Skeletal muscle tissue (tissue), 4 donors: ENCODE measurements around the gene RAB6D. TPM values are rescaled to one million over a fixed set of nuclear protein-coding genes. Genes with fewer than 3 reads are reported as not detected.
"Not testable (repeated sequence)": the region's sequence is repeated elsewhere in the genome, so short reads cannot be mapped to it uniquely, and the experiment has no call there.

Experiments
- H3K27ac ChIP-seq: one replicate; pipeline ENCODE4 v1.7.0; 2013; ENCODE audit warnings: mild to moderate bottlenecking, low read depth, low read length, inconsistent platforms
- H3K27me3 ChIP-seq, 3 donors: one replicate each; pipeline ENCODE4 v1.7.0; 2013; ENCODE audit warnings: low read length in 3 of 3; ENCODE audit not compliant: control insufficient read depth in 3 of 3, insufficient read depth in 3 of 3
- H3K36me3 ChIP-seq, 3 donors: one replicate each; pipeline ENCODE4 v1.7.0; 2013; ENCODE audit warnings: low read length in 3 of 3; ENCODE audit not compliant: control insufficient read depth in 3 of 3, insufficient read depth in 3 of 3
- H3K4me1 ChIP-seq, 3 donors: one replicate each; pipeline ENCODE4 v1.7.0; 2013; ENCODE audit warnings: low read length in 3 of 3, mild to moderate bottlenecking in 3 of 3; ENCODE audit not compliant: control insufficient read depth in 3 of 3, insufficient read depth in 3 of 3
- H3K4me3 ChIP-seq, 3 donors: one replicate each; pipeline ENCODE4 v1.7.0; 2013; ENCODE audit warnings: low read length in 3 of 3
- H3K9ac ChIP-seq, 3 donors: one replicate each; pipeline ENCODE4 v1.7.0; 2013; ENCODE audit warnings: low read length in 3 of 3, mild to moderate bottlenecking in 3 of 3, moderate library complexity in 2 of 3, low read depth in 1 of 3
- H3K9me3 ChIP-seq, 3 donors: one replicate each; pipeline ENCODE4 v1.7.0; 2013; ENCODE audit warnings: low read length in 3 of 3; ENCODE audit not compliant: control insufficient read depth in 3 of 3
- total RNA-seq: library from RNA; depleted of rRNA; stranded (reverse); fragments of >200 nt; gene quantifications from one replicate; pipeline ENCODE4 v1.2.3, GENCODE V29; 2014
- donor health status: Osteomylitis.

The RAB6D gene
- total RNA-seq, 1 donor from 2014 or later, result not detected

DNA sequence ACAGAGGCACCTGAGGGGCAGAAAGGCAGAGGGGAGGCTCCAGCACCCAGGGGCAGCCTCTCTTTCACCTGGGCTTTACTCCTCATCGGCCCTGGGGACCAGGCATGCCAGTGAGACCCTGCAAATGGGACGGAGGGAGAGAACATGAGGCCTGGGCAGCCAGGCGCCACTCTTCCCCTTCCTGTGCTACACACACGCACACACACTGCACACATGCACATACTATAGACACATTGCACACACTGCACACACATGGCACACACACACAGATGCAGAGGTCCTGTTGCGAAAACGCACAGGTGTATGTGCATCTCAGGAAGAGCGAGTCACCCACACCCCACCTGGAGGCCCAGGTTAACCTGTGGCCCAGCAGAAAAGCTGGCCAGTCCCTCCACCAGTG, 3.4 kb upstream of the RAB6D start:
- Histone ChIP-seq H3K9me3 (no peaks in the 10 kb centered on the region), H3K9ac (no peak overlapping the region), H3K27ac (no peak overlapping the region), H3K4me1 (no peaks in the 10 kb centered on the region), H3K27me3 (peaks cover 8 to 15% (median 15%) of the 10 kb centered on the region in 3 donors), H3K4me3 (no peak overlapping the region), H3K36me3 (no peaks in the 10 kb centered on the region)

GRCh38 chr2:131366643-131367042, 2.7 kb upstream of the RAB6D start:
- H3K4me1 ChIP-seq, result no peaks in the 10 kb centered on the region
- H3K27ac ChIP-seq, result no peak overlapping the region
- H3K9me3 ChIP-seq, result no peaks in the 10 kb centered on the region
- no peak overlapping the region for H3K9ac ChIP-seq
- no peak overlapping the region for H3K4me3 ChIP-seq
- no peaks in the 10 kb centered on the region for H3K36me3 ChIP-seq
- H3K27me3 ChIP-seq, result peaks cover 8 to 18% (median 15%) of the 10 kb centered on the region in 3 donors

- Histone ChIP-seq H3K9me3 (no peaks in the 10 kb centered on the region), H3K9ac (no peak overlapping the region), H3K27me3 (peaks cover 8 to 19% (median 15%) of the 10 kb centered on the region in 3 donors), H3K27ac (no peak overlapping the region), H3K4me3 (no peak overlapping the region), H3K36me3 (no peaks in the 10 kb centered on the region), H3K4me1 (no peaks in the 10 kb centered on the region)
Observed at GRCh38 chr2:131365452-131365851, 1.5 kb upstream of the RAB6D start.

DNA sequence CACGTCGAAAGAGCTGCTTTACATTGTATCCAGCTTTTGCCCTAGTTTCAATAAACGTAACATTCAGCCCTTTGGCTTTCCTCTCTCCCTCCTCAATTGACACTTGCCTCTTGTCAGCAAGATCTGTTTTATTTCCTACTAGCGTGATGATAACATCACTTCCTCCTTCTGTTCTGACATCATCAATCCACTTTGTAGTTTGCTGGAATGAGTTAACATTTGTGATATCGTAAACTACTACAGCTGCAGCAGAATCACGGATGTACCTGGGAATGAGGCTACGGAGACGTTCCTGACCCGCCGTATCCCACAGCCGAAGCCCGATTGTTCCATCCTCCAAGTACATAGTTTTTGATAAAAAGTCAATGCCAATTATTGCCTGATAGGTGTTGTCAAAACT, 755 bp downstream of the RAB6D start:
- not testable (repeated sequence) for H3K9me3 ChIP-seq, H3K4me1 ChIP-seq, H3K36me3 ChIP-seq, H3K27ac ChIP-seq, H3K4me3 ChIP-seq, H3K9ac ChIP-seq
- peaks cover 8 to 24% (median 15%) of the 10 kb centered on the region in 3 donors for H3K27me3 ChIP-seq

- not testable (repeated sequence) for H3K9me3 ChIP-seq, H3K9ac ChIP-seq, H3K36me3 ChIP-seq, H3K4me1 ChIP-seq, H3K4me3 ChIP-seq, H3K27ac ChIP-seq
- H3K27me3 ChIP-seq, result peaks cover 5 to 14% (median 8%) of the 10 kb centered on the region in 3 donors
Observed at GRCh38 chr2:131361773-131362172, 2.2 kb downstream of the RAB6D start.

GRCh38 chr2:131353167-131353697, 10.7 kb downstream of the RAB6D start:
- not testable (repeated sequence) for H3K4me3 ChIP-seq, H3K27me3 ChIP-seq, H3K27ac ChIP-seq, H3K9ac ChIP-seq, H3K9me3 ChIP-seq, H3K4me1 ChIP-seq, H3K36me3 ChIP-seq

DNA sequence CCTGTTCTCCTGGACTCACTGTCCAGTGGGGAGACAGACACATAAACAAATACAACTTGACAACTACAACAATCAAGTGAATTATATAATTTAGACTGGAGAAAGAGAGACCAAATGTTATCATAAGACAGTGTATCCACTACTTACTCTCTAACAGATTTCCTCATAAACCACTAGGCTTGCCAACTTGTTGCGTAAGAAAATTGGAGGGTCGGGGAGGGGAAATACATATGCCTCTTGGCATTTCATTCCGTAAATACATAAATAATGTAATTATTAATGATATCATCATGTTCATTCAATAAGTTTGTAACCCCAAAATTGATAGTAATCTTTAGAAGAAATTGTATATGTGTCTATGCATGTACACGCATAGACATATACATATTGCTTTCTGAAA, 14.9 kb downstream of the RAB6D start:
- Histone ChIP-seq H3K9me3 (no peaks in the 10 kb centered on the region), H3K9ac (no peak overlapping the region)

DNA sequence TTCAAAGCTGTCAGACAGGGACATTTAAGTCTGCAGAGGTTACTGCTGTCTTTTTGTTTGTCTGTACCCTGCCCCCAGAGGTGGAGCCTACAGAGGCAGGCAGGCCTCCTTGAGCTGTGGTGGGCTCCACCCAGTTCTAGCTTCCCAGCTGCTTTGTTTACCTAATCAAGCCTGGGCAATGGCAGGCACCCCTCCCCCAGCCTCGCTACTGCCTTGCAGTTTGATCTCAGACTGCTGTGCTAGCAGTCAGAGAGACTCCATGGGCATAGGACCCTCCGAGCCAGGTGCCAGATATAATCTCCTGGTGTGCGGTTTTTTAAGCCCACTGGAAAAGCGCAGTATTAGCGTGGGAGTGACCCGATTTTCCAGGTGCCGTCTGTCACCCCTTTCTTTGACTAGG, 16.9 kb downstream of the RAB6D start:
- H3K27me3 ChIP-seq, H3K36me3 ChIP-seq, H3K4me1 ChIP-seq, H3K9ac ChIP-seq, H3K9me3 ChIP-seq, H3K27ac ChIP-seq, H3K4me3 ChIP-seq: not testable (repeated sequence)

More for the DNA sequence above, 14.9 kb downstream of the RAB6D start:
- no peaks in the 10 kb centered on the region for H3K36me3 ChIP-seq
- H3K4me1 ChIP-seq, result no peaks in the 10 kb centered on the region
- H3K4me3 ChIP-seq, result no peak overlapping the region
- peaks cover 0 to 10% (median 0%) of the 10 kb centered on the region in 3 donors for H3K27me3 ChIP-seq
- no peak overlapping the region for H3K27ac ChIP-seq

DNA sequence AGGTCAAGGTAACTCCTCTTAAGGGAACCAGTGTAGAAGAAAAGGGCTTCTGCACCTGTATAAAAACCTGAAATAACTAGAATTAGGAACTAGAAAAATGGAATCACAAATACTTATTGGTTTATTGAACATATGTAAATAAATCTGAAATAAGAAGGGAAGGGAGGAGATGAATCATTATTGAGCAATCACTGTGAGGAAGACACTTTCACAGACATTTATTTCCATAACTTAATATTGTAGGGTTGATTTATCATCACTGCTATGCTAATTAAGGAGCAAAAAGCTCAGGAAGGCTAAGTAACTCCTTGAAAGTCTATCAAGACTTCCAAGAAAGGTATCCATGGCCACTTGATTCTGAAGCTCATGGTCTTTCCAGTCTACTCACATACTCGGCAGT, 24.7 kb downstream of the RAB6D start:
- not testable (repeated sequence) for H3K27me3 ChIP-seq, H3K4me1 ChIP-seq, H3K4me3 ChIP-seq, H3K36me3 ChIP-seq, H3K27ac ChIP-seq, H3K9ac ChIP-seq, H3K9me3 ChIP-seq

- not testable (repeated sequence) for H3K36me3 ChIP-seq, H3K4me3 ChIP-seq, H3K4me1 ChIP-seq, H3K9ac ChIP-seq, H3K9me3 ChIP-seq, H3K27ac ChIP-seq, H3K27me3 ChIP-seq
Observed at GRCh38 chr2:131335319-131335718, 28.6 kb downstream of the RAB6D start.

DNA sequence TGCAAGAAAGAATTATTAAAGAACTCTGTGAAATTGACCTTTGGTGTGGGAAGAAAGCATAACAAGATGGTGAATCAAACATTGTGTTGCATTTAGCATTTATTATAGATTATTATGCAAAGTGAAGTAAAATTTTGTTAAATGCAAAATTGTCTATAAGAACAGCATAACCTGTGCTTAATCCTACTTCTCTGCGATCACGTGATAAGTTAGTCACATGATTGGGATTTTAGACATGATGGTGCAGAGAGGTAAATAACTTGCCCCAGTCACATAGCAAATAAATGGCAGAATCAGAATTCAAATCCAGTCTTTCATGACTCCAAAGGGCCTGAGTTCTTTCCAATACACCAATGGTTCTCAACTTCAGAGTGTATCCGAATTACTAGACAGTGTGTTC, 31.3 kb downstream of the RAB6D start:
- not testable (repeated sequence) for H3K9me3 ChIP-seq, H3K36me3 ChIP-seq, H3K9ac ChIP-seq, H3K27ac ChIP-seq, H3K4me1 ChIP-seq, H3K4me3 ChIP-seq, H3K27me3 ChIP-seq
